GM19438 (cell line): ENCODE data around the gene NRL.
"Not testable (repeated sequence)": the region's sequence is repeated elsewhere in the genome, so short reads cannot be mapped to it uniquely, and the experiment has no call there.

ENCODE experiments used
- ATAC-seq: cut with Tn5 transposase; IDR thresholded peaks from one replicate; pipeline ENCODE4 v1.9.1; 2021; ENCODE audit warnings: low read depth; ENCODE audit not compliant: unreplicated experiment

The NRL gene

DNA sequence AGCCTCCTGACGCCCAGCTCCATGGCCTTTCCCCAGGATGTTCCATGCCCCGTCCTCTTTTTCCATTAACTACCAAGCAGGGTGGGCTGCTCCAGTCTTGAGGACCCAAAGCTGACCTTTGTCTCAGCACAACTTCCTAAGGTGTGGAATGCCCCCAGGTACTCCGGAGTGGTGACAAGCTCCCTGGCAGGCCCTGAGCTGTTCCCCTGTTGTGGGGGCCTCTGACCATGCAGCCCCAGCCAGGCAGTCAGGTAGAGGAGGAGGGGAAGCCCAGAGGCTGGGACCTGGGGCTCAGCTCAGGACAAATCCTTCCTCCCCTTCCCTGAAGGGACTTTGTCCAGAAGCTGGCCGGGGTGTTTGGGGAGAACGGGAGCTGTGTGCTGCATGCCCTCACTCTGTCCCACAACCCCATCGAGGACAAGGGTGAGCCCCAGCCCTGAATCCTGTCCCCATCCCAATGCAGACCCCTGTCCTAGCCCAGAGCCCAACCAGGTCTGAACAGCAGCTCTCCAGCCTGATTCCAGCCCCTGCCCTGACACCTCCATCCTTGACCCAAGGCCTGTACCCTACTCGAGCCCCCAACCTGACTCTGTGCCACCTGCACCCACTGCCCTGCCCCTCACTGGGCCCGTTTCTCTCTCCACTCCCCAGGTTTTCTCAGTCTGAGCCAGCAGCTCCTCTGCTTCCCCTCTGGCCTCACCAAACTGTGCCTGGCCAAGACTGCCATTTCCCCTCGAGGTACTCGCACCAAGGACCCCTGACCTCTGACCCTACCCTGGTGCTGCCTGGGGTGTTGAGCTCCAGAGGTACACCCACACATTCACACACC is 58.6 kb downstream of the NRL start:
- ATAC-seq: no peak

- ATAC-seq: no peak
These were observed 60.1 kb downstream of the NRL start for GRCh38 chr14:24054646-24055045.

DNA sequence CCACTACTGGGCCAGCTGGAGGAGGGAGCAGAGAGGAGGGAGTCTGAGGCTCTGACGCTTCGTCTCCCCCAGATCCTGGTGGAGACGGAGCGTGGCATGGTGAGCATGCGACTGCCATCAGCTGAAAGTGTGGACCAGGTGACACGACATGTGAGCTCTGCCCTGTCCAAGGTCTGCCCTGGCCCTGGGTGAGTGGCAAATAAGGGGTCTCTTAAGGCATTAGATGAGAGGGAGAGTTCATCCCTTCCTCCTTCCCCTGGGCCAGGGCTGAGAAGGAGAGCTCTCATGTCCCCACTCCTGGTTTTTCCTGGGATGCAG is 60.5 kb downstream of the NRL start:
- no peak for ATAC-seq

- no peak for ATAC-seq
These were observed 61.0 kb downstream of the NRL start for GRCh38 chr14:24053548-24054323.

DNA sequence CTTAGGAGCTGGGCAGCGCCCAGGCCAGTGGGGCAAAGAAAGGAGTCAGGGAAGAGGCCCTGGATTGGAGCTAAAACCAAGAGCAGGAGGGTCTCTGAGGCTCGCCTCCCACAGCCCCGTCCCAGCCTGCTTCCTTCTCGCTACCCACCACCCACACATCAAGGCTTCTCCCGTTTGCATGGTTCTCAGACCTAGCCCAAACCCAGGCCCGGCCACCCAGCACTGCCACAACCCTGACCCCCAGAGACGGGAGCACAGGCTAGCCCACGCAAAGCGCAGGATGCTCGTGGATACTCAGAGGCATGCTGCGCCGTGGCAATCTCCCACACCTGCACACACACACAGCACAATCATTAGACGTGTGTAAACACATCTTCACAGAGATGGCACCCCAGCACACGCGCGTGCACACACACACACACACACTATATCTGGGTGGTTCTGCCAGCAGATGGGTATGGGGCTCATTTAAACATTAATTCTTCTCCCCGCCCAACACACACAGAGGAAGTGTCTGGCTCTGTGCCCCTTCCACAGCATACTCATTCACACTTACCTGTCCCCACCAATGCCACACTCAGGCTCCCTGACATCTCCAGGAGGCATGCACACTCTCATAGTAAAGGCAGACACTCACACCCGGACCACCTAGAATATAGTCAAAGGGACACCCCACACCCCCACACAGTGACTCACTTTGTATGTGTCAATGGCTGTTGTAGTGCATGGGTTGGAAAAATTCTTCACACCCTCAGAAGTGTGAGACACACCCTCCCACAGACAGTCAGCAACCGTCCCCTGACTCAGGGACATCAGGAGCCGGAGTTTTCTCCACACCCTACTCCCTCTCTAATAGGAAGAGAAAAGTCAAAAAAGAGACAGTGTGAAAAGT is 61.8 kb downstream of the NRL start:
- ATAC-seq: no peak

DNA sequence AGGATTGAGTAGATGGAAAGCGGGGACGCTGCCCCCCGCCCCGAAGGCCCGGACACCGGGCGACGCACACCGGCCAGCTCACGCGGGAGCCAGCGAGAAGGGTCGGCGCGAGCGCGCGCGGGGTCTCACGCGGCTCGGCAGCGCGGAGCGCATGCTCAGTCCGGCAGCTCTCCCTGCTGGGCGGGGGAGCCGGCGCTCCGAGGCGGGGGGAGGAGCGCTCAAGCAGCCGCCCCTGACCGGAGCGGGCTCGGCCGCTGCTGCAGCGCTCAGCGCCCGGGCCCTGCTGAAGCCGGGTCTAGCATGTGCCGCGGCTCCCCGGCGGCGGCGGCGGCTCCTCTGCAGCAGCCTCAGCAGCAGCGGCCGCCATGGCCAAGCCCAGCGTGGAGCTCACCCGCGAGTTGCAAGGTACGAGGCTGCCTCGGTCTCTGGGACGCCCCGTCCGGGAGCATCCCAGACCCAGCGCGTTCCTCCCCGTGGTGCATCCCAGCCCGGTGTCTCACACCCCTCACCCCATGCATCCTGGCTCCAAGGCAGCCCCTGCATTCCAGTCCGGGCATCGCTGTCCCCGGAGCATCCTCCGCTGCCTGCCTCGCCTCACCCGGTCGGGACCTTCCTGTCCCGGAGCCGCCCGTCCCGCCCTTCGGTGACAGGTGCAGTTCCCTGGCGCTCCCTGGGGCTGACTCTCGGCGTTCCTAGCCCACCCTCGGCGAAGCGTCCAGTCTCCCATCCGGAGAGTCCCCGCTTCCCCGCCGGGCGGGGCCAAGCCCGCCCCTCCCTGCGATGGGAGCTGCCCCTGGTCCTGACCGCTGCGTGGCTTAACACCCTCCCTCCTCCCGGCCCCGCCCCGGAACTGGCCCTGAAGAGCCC is 62.7 kb downstream of the NRL start, which contains the start of gene CARMIL3:
CARMIL3 (plus strand) TSS at position 221 of the 867 bp plus-strand sequence; CDS start at position 366, 145 bp downstream.
- ATAC-seq: peak; percentile 56

- ATAC-seq: no peak
These were observed 63.5 kb downstream of the NRL start for GRCh38 chr14:24051176-24051788.

- ATAC-seq: not testable (repeated sequence)
These were observed 64.0 kb downstream of the NRL start for GRCh38 chr14:24050753-24051152.

- not testable (repeated sequence) for ATAC-seq
These were observed 65.7 kb downstream of the NRL start for GRCh38 chr14:24049002-24049401.

- ATAC-seq: no peak
These were observed 72.0 kb downstream of the NRL start for GRCh38 chr14:24042746-24043145.

DNA sequence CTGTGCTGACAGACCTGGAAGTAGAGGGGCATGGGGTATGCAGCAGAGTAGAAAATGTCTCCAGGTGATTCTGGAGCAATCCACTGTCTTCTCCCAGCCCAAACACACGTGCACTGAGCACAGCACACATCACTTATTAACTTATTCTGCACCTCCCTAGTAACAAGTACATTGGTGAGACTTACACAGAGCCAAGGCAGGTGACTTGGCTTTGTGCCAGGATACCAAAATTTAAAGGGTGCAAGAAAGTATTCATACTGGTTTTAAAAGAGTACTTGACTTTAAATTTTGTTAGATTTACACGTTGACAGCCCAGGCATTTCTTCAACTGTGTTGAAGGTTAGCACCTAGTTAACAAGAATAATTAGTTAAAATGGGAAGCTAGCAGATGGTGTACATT is 74.1 kb downstream of the NRL start:
- no peak for ATAC-seq

- no peak for ATAC-seq
These were observed 76.1 kb downstream of the NRL start for GRCh38 chr14:24038686-24039085.

GRCh38 chr14:24037658-24038037 is 77.1 kb downstream of the NRL start:
- ATAC-seq: no peak

GRCh38 chr14:24036963-24037657 is 77.6 kb downstream of the NRL start:
- peak; percentile 14 for ATAC-seq

- peak; percentile 72 for ATAC-seq
These were observed 78.4 kb downstream of the NRL start for GRCh38 chr14:24036169-24036962.

- peak; percentile 14 for ATAC-seq
These were observed 79.0 kb downstream of the NRL start for GRCh38 chr14:24035769-24036168.

DNA sequence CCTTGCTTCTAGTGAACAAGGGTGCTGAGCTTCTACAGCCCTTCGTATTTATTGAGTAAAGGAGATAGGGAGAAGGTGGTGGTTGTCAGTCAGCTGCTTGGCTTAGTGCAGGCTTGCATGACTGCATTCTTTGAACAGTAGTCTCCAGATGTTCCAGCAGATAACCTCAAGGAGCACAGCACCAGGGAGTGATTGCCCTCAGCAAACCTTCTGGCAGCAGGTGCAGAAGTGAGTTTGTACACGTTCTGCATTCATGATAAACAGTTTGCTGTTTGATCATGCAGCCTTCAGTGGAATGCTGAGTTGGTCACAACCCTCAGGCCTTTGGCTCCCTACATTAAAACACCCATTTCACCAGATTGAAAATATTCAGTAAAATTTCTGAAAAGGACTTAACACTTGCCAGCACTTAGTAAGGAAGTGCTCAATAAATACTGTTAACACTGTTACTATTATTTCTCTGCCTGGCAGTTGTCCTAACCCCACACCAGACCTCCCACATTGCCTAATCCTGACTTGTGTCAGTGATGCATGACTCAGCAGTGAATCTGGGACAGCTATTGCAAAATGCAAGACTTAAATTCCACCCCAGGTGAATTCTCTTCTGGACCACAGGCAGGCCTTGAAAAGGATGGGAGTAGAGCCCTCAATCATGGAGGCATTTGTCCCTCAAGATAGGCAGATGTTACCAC is 81.9 kb downstream of the NRL start:
- ATAC-seq: no peak

GRCh38 chr14:24031331-24031730 is 83.4 kb downstream of the NRL start:
- not testable (repeated sequence) for ATAC-seq
